ENCODE results near the gene CNTN5.

CNTN5 gene

DNA sequence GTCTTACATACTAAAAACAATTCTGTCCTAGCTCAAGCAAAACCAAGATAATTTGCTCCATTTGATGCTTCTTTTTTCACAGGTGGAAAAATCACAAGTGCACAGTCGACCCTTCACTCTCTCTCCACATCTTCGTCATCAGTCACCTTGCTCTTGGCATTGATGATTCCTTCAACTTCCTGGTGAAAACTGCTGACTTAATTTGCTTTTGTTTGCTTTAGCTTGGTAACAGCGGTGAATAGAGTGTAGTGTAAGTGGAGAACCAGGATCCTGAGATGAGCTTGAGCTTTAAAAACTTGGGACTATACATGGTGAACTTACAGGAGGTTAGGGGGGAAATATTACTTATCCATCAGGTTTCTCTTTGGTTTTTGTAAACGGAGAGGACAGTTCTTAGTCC, 1335.3 kb downstream of the CNTN5 start:
- no peak for DNase-seq

DNA sequence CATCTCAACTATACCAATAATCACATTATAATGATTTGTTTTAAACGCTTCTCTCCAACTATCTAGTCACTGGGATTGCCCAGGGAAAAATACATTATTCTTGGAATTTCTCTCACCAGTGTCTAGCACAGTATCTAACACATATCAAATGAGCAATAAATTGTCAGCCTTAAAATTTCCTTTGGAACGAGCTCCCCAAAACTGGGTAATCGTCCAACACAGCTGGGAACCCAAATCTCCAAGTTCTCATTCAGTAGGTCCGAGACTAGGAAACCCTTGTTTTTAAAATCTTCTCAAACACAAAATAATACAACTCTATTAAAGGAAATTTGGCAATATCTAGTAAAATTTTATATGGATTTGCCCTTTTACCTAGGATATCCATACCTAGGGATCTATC, 1338.5 kb downstream of the CNTN5 start:
- DNase-seq = no peak

DNA sequence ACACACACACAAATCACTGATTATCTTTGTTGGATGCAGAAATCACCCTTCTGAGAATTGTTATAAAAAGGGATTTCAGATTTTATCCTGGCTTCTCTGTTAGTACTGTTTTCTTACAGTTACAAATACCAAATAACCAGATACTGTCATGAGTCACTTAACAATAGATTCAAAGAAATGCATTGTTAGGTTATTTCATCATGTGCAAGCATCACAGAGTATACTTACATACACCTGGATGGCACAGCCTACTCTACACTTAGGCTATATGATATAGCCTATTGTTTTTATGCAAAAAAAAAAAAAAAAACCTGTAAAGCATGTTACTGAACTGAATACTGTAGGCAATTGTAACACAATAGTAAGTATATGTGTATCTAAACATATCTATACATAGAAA, 1347.1 kb downstream of the CNTN5 start:
- no peak for DNase-seq

DNA sequence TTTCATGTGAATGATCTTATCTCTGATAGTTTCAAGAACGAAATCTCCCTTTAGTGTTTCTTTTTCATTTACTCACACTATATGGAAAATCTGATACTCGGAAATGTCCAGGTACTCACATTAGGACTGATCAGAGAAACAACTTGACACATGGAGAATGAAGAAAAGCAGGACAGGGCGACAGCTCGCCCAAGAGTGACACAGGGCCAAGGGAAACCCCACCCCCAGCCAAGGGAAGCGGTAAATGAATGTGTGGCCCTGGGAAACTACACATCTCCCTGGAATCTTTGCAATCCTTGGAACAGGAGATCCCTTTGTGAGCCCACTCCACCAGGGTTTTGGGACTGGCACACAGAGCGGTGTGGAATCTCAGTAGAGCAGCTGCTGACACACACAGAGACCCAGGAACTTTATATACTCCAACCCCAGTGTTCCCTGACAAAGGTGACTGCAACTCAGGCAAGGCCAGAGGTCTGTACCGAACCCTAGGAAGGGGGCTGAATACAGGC, 1362.7 kb downstream of the CNTN5 start:
- no peak for DNase-seq

DNA sequence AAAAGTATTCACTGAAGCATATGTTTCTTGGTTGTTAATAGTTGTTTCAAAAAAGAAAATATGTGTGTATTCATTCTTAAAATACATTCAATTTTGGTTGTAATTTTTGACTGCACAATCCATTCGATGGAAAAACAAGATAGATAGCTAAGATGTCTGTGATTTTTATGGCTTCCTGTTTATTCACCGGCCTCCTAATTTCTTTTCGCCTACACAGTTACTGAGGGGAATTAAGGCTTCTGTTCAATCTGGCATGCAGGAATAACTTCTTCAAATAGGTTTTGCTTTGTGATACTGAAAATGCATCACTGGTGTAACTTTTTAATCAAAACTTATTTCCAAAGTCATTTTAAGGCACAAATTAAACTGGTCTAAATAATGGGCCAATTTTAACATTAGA, 1375.5 kb downstream of the CNTN5 start:
- DNase-seq = no peak

DNA sequence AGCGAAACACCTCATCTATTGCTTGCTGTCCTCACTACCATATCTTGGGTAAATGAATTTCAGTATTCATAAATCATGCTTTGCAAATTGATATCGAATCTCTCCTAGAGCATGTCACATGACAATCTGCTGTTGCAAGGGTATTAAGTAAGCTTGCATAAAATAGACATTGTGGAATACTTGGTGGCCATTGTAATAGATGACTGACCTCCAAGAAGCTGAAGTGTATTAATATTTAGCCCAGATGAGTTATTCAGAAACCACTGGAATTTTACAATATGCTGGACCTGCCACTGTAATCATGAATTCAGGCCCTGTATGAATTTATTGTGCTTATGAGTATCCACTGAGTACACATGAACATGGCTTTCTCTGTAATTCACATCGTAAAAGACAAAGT, 1376.7 kb downstream of the CNTN5 start:
- no peak for DNase-seq

DNA sequence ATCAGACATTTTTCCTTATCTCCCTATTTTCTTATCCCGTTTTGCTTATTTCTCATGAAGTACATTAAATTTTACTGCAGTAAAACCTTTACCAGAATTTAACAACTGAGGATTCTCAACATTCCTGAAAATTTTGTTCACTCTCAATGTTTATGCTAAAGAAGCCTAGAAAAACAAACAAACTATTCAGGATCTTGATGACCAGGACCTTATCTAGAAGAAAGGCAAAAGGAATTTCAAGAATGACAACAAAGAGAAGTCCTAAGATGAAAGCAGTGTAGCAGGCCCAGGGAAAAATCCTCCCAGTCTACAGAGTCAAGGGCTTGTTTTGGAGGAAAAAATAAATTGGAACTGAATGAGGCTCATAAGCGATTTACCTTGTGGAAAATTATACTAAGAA, 1383.1 kb downstream of the CNTN5 start:
- DNase-seq = no peak

DNA sequence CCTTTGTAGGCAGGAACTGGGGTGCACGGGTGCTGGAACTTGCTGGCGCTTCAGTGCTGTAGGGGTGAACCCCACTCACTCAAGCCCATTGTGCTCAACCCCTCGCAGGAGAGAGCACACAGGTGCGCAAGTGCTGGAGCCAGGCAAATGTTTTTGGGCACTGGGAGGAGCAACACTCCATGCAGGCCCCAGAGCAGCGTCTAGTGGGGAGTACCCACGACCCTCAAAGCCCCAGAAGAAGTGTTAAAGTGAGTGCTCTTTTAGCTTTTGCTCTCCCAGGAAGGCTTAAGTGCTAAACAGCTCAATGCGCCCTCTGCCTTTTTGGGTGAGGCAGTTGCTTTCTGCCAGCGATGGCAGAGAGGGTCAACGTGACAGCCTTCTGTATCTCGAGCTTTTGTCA, 1384.2 kb downstream of the CNTN5 start:
- no peak for DNase-seq
